GM19395 (cell line): ENCODE results near the gene RCBTB2.
"Not testable (repeated sequence)": the region's sequence is repeated elsewhere in the genome, so short reads cannot be mapped to it uniquely, and the experiment has no call there.

Source experiments
- ATAC-seq: cut with Tn5 transposase; IDR thresholded peaks from one replicate; pipeline ENCODE4 v1.9.1; 2021; ENCODE audit warnings: mild to moderate bottlenecking, moderate library complexity; ENCODE audit not compliant: unreplicated experiment

The RCBTB2 gene

GRCh38 chr13:48532506-48533499, at the start of gene RCBTB2:
TSS of gene RCBTB2 (minus strand) at chr13:48533080. CDS start at chr13:48521939, 11,141 bp downstream.
- peak; percentile 79 for ATAC-seq

DNA sequence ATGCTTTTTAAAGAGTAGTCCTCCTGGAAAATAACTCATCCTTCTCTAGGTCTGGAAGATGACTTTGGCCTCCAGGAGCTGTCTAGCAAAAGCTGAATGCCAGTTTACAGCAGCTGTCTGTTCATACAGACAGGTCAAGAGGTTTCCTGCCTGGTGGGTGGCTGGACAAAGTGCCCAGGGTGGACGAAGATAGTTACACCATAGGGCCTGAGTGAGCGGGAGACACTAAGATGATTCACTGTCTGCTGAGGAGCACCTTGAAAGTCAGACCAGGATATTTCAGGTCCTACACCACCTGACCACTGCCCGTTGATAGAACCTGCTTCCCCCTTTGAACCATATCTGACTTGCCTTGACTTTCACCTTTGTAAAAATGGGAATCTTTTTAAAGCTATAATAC, 49.2 kb upstream of the RCBTB2 start:
- ATAC-seq: no peak

GRCh38 chr13:48580896-48581295, 48.0 kb upstream of the RCBTB2 start:
- no peak for ATAC-seq

DNA sequence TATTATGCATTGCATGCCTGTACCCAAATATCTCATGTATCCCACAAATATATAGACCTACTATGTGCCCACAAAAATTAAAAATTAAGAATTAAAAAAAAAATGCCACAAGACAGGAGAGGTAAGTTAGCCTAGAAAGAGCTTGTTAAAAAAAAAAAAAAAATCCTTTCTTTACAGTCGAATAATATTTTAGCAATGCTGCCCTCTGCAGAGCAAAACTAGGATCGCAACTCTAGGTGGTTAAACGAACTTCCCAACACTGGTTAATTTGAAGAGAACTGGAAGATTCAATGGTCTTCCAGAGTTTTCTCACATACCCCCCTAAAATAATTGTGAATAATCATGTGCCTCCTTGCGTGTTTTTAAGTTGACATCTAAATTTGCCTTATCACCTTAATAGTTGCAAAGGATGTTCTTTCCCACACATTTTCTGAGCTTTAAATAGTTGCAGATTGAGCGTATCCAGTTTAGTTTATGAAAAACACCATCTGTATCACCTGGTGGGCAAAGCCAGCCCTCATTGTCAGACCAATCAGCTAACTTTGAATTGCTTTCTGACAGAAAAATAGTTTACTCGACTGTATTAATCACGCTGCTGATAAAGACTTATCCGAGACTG, 47.4 kb upstream of the RCBTB2 start:
- no peak for ATAC-seq

- not testable (repeated sequence) for ATAC-seq
Observed at GRCh38 chr13:48579919-48580180, 47.0 kb upstream of the RCBTB2 start.

DNA sequence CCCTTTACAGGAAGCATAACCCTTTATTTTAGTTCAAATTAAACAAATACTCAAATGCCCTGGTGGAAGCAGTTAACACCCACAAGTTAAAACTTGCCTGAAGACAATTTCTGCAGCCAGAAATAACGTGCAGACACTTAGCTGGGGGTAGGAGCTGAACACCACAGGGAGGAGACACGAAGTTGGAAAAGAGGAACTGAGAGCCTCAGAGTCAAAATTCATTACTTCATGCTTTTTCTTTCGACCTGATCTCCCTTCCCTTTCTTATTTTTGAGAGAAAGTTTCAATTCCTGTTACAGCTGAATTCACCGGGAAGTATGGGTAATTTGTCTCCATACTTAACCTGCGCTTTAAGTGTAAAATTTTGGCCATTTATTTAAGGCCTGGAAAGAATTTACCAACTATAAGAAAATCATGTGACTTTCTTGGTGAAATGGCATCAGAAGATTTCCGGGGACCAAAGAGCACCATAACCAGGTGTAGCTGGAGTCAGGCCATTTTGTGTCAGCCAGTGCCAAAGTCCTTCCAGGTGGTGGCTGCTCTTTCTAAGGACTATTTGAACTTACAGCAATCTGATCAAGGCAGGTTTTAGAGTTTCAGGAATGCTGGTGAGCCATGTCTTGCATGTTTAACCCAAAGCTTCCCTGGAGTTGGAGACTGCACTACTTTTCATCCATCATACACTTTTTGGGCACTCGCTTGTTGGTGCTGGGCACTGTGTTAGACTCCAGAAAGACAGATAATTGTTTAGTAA, 46.5 kb upstream of the RCBTB2 start:
- ATAC-seq: peak; percentile 86

GRCh38 chr13:48578516-48579164, 45.8 kb upstream of the RCBTB2 start:
- ATAC-seq: peak; percentile 65

- no peak for ATAC-seq
Observed at GRCh38 chr13:48576448-48577010, 43.6 kb upstream of the RCBTB2 start.

- no peak for ATAC-seq
Observed at GRCh38 chr13:48575031-48575430, 42.2 kb upstream of the RCBTB2 start.

DNA sequence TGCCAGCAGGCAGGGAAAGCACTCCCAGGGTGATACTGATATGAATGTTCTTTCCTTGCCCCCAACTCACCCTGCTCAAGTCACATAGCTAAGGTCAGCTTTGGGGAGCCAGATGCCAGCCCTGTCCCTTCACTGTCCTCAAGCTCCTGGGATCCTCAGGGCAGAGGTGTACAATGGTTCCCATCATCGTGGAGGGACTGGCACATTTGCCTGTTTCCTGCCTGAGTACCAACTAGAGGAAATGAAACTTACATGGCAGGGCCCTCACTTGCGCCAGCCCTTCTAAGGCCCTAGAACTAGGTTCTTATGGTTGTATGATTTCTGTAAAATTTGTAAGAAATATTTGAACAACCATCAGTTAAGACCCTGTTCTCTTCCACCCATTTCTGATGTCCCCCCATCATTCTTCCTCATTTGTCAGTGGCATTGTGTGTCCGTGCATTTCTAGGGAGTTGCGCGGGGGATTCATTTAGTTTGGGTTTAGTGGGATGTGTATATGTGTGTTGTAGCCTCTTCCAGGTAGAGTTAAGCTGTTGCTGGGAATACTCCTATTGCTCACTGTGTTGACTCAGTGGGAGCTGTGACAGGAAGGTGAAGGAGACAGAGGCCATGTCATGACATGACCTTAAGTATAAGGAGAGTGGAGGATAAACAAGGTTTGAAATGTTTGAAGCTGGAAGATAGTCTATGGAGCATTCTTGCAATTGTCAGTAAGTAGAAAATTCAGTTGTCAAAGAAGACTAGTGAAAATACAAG, 41.3 kb upstream of the RCBTB2 start:
- ATAC-seq: no peak

- no peak for ATAC-seq
Observed at GRCh38 chr13:48573213-48574007, 40.5 kb upstream of the RCBTB2 start.

DNA sequence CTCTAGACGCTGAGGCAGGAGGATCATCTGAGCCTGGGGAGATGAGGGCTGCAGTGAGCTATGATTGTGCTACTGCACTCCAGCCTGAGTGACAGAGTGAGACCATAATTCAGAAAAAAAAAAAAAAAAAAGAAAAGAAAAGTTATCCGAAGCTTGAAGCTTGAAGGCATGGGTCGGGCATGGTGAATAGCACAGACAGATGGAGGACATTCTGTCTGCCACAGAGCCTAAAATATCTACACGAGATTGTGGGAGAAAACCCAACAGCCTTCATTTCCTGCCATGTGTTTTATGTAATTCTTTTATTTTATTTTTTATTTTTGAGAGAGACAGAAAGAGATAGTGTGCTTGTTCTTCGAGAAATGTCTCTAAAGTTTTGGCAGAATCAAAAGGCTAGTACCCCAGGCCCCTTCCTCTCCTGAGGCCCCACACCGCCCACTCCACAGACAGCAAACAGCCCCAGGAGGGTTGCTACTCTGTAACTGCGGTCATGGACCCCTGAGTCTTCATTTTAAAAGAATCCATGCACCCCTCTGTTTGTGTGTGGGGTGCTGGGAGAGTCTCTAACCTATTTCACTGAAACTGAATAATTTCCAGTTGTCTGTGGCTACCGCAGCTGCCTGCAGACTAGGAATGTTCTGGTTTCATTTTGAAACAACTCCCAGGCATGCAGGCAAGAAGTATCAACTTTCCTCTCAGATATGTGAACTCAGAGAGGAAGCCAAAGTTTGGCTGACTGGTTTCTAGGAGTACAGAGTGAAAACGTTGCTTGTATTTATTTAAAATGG, 38.4 kb upstream of the RCBTB2 start:
- peak; percentile 61 for ATAC-seq

- no peak for ATAC-seq
Observed at GRCh38 chr13:48570216-48570828, 37.4 kb upstream of the RCBTB2 start.

- ATAC-seq: no peak
Observed at GRCh38 chr13:48569104-48569666, 36.3 kb upstream of the RCBTB2 start.

- ATAC-seq: no peak
Observed at GRCh38 chr13:48568370-48569103, 35.7 kb upstream of the RCBTB2 start.

GRCh38 chr13:48567515-48568369, 34.9 kb upstream of the RCBTB2 start:
- ATAC-seq: no peak
